ENCODE results near the gene SERPINB10.

GRCh38 chr18:63953811-63954210 lies 46.1 kb downstream of the SERPINB10 start:
- TF ChIP-seq CTCF (IDR thresholded peaks at IDR 0.05; ENCODE audit: low read length), result no peak
- no peak for TF ChIP-seq EZH2 (IDR thresholded peaks at IDR 0.05; ENCODE audit: borderline replicate concordance, low read length)

Data from OCI-LY1 (cell line).